GM21423 (cell line): Measurements from ENCODE around the gene C21orf58.
"Not testable (repeated sequence)": the region's sequence is repeated elsewhere in the genome, so short reads cannot be mapped to it uniquely, and the experiment has no call there.

Experiments used
- ATAC-seq: cut with Tn5 transposase; IDR thresholded peaks from one replicate; pipeline ENCODE4 v1.9.1; 2021; ENCODE audit warnings: mild to moderate bottlenecking, moderate library complexity; ENCODE audit not compliant: unreplicated experiment

Gene C21orf58

GRCh38 chr21:46325073-46325912, 1.6 kb upstream of the C21orf58 start:
- no peak for ATAC-seq

GRCh38 chr21:46324390-46325072, 861 bp upstream of the C21orf58 start:
- peak; percentile 51 for ATAC-seq

GRCh38 chr21:46323227-46323709, 402 bp downstream of the C21orf58 start:
- no peak for ATAC-seq

GRCh38 chr21:46322351-46323226, 1.1 kb downstream of the C21orf58 start:
- no peak for ATAC-seq

GRCh38 chr21:46320331-46320801, 3.3 kb downstream of the C21orf58 start:
- ATAC-seq = no peak

GRCh38 chr21:46319186-46319585, 4.5 kb downstream of the C21orf58 start:
- ATAC-seq = no peak

GRCh38 chr21:46318464-46318845, 5.2 kb downstream of the C21orf58 start:
- no peak for ATAC-seq

GRCh38 chr21:46317710-46318463, 5.8 kb downstream of the C21orf58 start:
- ATAC-seq = no peak

GRCh38 chr21:46316708-46317324, 6.9 kb downstream of the C21orf58 start:
- ATAC-seq = no peak

GRCh38 chr21:46314441-46315020, 9.1 kb downstream of the C21orf58 start:
- ATAC-seq = no peak

- ATAC-seq = no peak
Measured at GRCh38 chr21:46312949-46313348, 10.7 kb downstream of the C21orf58 start.

- ATAC-seq = no peak
Measured at GRCh38 chr21:46311568-46311967, 12.1 kb downstream of the C21orf58 start.

- not testable (repeated sequence) for ATAC-seq
Measured at GRCh38 chr21:46310260-46310659, 13.4 kb downstream of the C21orf58 start.

GRCh38 chr21:46308431-46308830, 15.2 kb downstream of the C21orf58 start:
- no peak for ATAC-seq

GRCh38 chr21:46307625-46308024, 16.0 kb downstream of the C21orf58 start:
- peak; percentile 37 for ATAC-seq

- ATAC-seq = no peak
Measured at GRCh38 chr21:46304955-46305354, 18.7 kb downstream of the C21orf58 start.

GRCh38 chr21:46304437-46304836, 19.2 kb downstream of the C21orf58 start:
- no peak for ATAC-seq

- ATAC-seq = no peak
Measured at GRCh38 chr21:46301759-46302158, 21.9 kb downstream of the C21orf58 start.

- no peak for ATAC-seq
Measured at GRCh38 chr21:46299167-46299566, 24.5 kb downstream of the C21orf58 start.
